SK-MEL-5 (cell line): ENCODE data around the gene SLC4A5. TPM values are rescaled to one million over a fixed set of nuclear protein-coding genes. Genes with fewer than 3 reads are reported as not detected.
"Not testable (repeated sequence)": the region's sequence is repeated elsewhere in the genome, so short reads cannot be mapped to it uniquely, and the experiment has no call there.

Experiments used
- DNase-seq: peaks from one replicate; pipeline ENCODE4 v3.0.0-alpha.2; 2016; ENCODE audit warnings: low read depth, low spot score
- in situ Hi-C: cut with HindIII; loops from 2 replicates; pipeline ENCODE4 v1.10.0; 2016; ENCODE audit warnings: low sequenced_read_pairs, high pct_unique_total_duplicates, low pct_unique_long_range_greater_than_20kb
- total RNA-seq: library from RNA; depleted of rRNA; stranded (reverse); fragments of >200 nt; shearing (Covaris generic); gene quantifications from 2 replicates; pipeline ENCODE4 v1.2.3, GENCODE V29; 2014

SLC4A5 gene
- total RNA-seq, 1 experiment from 2014 or later, result 0.63 TPM

DNA sequence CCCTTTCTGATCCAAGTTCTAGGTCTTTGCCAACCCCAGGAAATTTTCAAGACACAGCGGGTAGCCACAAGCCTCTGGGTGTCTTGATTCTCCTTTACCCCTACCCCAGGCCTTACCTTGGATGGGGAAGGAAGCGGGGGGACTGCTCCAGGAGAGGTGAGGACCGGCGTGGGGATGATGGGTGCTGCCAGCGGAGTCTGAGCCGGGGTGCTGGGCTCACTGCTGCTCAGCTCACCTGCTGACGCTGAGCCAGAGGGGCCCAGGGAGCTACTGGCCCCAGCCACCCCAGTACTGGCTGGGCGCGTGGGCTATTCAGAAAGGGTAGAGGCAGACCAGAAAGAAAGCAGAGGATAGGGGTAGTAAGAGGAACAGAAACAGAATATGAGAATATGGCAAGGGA, 28.2 kb upstream of the SLC4A5 start:
- in situ Hi-C loops, result no loop called here
- DNase-seq, result no peak

DNA sequence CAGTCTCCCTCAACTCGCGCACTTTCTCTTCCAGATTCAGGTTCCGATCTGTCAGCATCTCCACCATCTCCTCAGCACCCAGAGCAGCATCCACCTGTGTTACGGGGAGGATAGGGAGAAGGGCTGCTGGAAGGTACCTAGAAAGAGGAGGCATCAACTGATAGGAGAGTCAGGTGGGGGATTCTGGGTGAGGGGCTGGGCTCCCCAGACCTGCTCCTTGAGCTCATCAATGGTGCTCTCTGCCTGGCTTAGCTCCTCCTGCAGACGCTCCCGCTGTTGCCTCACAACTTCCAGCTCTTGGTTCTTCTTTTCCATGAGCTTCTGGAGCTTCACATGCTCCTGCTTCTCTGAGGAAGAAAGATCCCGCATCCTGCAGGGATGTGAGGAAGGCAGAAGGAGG, 26.8 kb upstream of the SLC4A5 start:
- in situ Hi-C loops, result no loop called here
- DNase-seq, result no peak

DNA sequence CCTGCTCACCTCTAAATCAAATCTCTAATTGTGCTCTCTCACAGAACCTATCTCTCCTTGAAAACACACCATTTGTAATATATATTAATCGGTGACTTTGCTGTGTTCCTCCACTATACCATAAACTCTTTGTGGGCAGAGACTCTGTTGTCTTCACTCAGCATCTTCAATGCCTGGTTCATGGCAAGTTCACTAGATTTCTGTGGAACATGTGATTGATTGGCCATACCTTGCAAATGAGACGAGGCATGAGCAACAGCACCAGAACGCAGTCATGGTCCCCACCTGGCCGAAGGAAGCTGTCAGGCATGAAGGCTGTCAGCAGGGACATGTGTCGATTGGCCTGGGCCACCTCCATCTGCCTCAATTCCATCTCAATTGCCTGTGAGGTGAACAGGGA, 25.3 kb upstream of the SLC4A5 start:
- in situ Hi-C loops, result no loop called here
- DNase-seq, result no peak

DNA sequence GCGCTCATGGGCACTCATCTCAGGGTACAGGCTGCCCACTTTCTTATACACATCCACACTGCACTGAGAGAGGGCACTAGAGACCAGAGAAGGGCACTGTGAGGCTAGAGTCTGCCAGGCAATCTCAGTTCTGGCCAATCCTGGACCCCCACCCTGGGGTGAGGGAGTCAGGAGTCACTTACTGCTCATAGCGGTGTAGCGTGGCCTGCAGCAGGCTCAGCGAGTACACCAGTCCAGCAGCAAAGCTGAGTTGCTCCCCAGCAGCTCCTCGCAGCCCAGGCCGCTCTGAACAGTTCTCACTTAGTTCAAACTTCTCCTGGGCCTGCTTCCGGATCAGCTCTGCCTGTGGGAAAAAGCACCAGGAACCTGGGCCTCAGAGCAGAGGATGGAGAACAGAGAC, 24.6 kb upstream of the SLC4A5 start:
- in situ Hi-C loops, result no loop called here
- no peak for DNase-seq

DNA sequence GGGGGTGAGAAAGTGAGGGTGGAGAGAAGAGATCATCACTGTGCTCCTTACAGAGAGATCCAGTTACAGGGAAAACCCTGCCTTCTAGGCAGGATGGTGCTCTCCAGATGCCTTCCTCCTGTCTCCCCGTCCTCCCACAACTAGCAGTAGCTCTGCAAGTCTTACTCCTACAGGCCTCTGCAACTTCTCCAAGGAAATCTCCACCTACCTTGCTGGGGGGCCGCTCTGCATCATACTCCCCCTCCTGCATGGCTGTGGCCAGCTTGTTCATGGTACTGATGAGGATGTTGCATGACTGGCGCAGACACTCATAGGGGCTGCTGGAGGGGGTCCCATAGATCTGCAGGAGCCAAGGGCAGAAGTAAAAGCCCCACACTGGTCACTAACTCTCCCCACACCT, 22.8 kb upstream of the SLC4A5 start:
- in situ Hi-C loops, result no loop called here
- DNase-seq, result no peak

DNA sequence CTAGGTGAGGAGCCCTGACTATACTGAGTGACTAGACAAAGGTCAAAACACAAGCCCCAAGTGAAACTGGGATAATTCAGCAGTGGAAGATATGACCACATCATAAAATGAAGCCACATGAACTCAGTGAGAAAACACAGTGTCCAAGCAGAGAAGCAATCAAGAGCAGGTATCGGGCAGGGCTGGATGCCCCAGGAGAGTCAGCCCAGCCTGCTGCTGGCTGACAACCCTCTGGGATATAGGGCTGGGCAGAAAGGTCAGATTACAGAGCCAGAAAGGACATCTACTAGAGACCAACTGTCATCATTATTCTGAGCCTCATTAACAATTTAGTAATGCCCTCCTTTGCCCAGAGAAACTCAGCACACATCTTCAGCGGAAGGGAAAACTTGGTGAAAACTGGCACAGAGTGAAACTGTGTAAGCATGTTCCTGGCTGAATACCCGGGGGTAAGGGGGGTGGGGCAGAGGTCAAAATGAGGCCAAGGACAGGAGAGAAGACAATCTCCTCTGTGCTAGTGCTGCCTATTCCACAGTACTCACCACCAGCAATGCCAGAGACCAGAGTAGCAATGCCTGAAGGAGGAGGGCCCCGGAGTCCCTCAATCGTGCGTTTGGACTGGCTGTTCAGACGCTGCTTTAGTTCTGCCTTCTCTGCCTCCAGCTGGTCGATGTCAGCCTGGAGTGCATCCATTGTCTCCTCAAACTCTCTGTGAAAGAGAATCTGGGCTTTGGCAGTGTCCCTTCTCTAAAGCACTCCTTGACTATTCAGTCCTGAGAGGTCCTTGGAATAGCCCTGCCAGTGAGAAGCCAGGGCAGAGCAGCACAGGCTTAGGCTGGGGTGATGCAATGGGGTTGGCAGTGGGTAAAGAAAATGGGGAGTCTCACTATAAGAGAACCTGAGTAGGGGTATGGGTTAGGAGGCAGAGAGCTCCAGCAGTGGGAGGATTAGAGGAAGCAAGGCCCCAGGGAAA, 21.6 kb upstream of the SLC4A5 start:
- in situ Hi-C loops, result no loop called here

DNA sequence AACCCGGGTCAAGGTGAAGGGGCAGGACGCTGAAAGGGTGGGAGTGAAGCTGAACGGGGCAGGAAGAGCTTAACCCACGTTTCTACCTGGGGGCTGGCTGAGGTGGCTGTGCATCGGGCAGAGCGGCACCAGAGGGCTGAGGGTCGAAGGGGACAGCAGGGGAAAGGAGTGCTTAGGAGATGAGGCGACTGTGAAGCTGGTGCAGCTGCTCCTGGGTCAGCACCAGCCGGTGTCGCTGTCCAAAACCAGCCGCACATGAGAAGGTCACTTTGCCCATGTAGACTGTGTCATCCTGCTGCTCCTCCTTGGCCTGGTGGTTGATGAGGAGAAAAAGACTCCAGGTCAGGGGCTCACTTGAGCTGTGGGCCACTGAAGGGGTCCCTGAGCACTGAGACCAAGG, 18.1 kb upstream of the SLC4A5 start:
- DNase-seq, result no peak
- in situ Hi-C loops, result no loop called here

More for the DNA sequence above, 21.6 kb upstream of the SLC4A5 start:
- DNase-seq, result no peak

DNA sequence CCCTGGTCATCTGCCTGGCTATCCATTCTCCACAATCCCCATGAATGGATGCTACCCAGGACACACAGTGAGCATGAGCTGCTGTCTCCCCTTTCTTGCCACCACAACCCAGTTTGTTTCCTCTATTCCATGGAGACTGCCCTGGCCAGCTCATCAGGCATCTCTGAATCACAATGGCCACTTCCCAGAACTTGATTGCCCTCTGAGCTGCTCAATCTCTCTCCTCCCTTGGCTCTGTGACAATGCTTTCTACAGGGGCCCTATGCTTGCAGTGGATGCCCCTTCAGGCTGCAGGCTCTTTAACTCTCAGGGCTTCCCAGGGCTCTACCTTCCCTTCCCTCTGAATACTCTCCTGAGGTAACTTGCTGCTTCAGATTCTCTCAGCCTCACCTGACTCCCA, 14.4 kb upstream of the SLC4A5 start:
- DNase-seq, result no peak
- in situ Hi-C loops, result no loop called here

DNA sequence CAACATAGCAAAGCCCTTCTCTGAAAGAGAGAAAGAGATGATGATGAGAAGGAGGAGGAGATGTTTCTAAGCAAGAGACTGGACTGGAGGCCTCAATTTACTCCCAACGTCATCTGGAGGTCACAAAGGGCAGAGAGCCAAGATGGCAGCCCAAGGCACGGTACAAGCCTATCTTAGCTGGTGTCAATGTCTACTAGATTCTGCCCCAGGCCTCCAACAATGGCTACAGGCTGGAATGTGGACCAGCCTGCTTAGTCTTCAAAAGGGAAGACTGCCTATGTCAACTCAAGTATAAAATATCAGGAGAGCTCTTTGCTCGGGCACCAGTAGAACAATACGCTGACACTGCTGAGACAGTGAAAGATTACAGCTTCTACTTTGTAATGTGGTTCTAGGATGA, 6.7 kb upstream of the SLC4A5 start:
- no peak for DNase-seq
- in situ Hi-C loops, result loop anchor here (25.0 kb wide), 1 partner anchor 113 kb away; no protein-coding TSS in a partner anchor

DNA sequence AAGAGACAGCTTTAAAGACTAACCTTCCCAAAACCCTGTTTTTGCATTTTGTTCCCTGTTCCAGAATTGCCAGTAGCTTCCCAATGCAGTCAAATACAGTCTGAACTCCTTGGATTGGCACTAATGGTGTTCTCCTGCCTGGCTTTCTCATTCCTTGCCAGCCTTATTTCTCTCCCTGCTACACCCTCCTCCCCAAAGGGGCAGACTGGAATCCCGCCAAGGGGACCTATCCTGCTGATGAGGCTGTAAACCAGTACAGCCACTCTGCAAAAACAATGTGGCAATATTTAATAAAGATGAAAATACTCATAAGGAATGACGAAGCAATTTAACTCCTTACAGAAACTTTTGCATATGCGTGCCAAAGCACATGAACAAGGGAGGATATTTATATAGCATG, 4.5 kb upstream of the SLC4A5 start:
- in situ Hi-C loops, result loop anchor here (25.0 kb wide), 1 partner anchor 110 kb away; no protein-coding TSS in a partner anchor

DNA sequence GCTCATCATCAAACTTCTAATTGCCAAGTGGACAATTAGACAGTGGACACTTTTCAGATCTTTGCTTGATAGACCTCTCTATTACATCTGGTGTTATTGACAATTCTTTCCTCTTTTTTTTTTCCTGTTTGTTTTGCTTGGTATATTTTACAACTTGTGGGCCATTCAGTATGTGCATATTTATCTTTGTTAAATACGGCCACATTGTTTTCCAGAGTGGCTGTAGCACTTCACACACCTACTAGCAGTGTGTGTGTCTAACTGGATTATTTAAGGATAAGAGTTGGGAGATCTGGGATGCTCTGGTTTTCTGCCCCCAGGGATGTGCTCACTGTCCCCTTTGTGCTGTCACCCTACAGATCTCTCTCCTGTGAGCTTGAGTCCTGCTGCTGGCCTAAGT, 4.1 kb upstream of the SLC4A5 start:
- in situ Hi-C loops, result loop anchor here (25.0 kb wide), 1 partner anchor 110 kb away; no protein-coding TSS in a partner anchor
- no peak for DNase-seq

More for the DNA sequence above, 4.5 kb upstream of the SLC4A5 start:
- no peak for DNase-seq

DNA sequence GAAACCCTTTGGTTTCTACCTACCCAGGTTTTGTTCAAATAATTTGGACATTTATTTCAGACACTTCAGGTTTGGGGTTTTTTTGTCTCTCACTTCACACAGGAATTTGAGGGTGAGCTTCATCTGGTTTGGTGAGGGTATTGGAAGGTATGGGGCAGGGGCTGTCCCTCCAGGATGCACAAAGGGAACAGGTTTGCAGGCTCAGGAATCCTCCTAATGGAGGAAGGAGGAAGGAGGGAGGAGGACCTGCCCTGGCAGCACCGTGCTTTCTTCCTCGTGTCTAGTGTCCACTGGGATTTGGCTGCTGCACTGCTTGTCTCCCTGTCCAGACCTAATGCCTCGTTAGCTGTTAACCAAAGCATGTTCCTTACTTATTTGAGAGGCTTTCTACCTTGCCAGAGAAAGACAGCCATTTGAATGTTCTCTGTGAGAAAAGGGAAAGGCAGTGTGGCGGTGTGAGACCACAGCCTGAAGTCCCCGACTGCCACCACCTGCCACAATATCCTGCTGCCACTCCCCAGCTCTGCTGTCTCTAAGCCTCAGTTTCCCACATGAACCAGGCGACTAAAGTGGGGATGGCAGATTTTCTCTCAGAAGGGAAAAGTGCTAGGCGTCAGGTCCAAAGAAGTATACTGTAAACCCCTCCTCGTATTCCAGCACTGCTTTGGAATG, 2.2 kb upstream of the SLC4A5 start:
- in situ Hi-C loops, result loop anchor here (25.0 kb wide), 1 partner anchor 108 kb away; no protein-coding TSS in a partner anchor

DNA sequence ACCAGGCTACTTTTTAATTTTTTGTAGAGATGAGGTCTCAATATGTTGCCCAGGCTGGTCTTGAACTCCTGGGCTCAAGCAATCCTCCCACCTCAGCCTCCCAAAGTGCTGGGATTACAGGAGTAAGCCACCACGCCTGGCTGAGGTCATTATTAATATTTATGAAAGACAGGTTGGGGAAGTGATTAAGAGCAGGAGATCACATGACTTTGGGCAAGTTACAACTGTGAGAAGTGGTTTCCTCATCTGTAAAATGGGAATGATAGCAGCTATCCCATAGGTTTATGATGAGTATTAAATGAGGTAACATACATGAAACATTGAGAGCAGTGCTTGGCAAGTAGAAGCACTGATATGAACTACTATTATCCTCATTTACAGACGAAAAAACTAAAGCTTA, 7.0 kb downstream of the SLC4A5 start:
- in situ Hi-C loops, result loop anchor here (25.0 kb wide), 1 partner anchor 99 kb away; no protein-coding TSS in a partner anchor
- not testable (repeated sequence) for DNase-seq

More for the DNA sequence above, 2.2 kb upstream of the SLC4A5 start:
- DNase-seq, result no peak

DNA sequence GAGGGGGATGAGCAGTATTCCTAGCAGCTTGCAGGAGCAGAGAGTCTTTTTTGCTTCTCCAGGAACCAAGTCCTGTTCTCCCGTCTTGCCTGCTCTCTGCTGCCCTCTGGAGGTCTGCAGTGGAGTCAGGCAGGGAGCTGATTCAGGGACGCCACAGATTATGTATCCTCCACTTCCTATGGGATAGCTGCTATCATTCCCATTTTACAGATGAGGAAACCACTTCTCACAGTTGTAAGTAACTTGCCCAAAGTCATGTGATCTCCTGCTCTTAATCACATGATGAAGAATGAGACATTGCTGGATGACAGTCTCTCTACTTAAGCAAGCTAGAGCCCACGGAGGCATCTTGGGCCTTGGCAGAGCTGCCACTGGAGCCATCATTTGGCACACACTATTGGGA, 8.3 kb downstream of the SLC4A5 start:
- DNase-seq, result peak; percentile 90
- in situ Hi-C loops, result loop anchor here (25.0 kb wide), 1 partner anchor 98 kb away; no protein-coding TSS in a partner anchor

DNA sequence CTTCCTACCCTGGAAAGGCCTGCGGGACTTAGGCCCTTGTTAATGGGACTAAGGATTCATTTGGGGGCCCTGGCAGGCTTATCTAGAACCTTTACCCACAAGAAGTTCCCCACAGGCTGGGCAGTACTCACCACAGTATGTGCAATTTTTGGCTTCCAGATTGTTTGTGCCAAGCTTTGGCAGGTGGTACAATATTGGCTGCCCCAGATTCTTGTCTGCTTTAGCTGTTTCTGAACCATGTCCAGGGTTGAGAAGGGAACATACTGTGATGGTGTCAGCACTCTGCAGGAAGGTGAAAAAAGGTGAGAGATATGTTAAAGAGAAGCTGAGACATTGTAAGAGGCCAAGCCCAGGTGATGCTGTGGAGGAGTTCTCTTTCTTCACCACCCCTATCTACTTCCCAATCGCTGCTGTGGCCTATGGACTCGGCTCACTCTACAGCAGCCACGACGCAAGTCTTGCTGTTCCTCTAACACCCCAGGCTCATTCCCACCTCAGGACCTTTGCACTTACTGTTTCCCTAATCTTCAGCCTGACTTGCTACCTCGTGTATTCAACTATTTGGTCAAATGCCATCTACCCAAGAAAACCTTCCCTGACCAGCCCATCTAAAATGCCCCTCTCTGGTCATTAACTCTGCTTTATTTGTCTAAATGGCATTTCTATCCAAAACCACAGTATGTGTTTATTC, 9.2 kb downstream of the SLC4A5 start:
- no peak for DNase-seq
- in situ Hi-C loops, result loop anchor here (25.0 kb wide), 1 partner anchor 97 kb away; no protein-coding TSS in a partner anchor

DNA sequence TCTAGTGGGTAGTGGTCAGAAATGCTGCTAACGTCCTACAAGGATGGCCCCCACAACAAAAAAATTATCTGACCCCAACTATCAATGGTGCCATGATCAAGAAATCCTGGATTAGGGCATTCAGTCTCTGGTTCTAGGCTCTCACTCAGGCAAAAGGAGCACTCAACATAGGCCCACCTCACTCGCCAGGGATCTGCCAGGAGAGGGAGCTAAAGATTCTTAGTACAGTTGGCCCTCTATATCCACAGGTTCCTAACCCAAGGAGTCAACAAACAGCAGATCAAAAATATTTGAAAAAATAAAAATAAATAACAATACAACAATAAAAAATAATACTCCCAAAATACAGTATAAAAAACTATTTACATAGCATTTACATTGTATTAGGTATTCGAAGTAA, 10.0 kb downstream of the SLC4A5 start:
- in situ Hi-C loops, result loop anchor here (25.0 kb wide), 1 partner anchor 96 kb away; no protein-coding TSS in a partner anchor
- DNase-seq, result peak; percentile 78

DNA sequence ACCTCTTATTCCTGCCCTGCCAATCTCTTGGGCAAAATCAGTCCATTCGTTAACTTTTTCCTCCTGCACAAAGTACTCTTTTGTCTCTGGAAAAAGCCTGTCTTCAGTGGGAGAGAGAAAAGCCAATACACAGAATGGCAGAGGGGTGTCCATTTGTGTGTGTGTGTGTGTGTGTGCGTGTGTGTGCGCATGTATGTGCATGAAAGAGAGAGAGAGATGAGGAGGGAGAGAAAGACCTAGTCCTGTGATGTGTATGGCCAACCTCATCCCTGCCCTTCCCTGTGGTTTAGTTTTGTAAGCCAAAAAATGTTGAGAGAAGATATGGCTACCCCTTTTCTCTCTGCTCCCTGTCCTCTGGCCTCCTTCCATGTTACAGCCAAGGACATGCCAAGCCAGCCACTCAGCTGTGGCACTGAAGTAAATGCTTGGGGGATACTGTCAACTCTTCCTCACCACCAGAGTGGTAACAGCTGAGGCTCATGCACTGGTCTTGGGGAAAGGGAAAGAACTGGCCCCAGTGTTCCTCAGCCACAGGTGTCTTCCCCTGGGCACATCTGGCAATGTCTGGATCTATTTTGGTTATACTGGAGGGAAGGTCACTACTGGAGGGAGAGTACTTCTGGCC, 10.6 kb downstream of the SLC4A5 start:
- DNase-seq, result no peak
- in situ Hi-C loops, result loop anchor here (25.0 kb wide), 1 partner anchor 95 kb away; no protein-coding TSS in a partner anchor
